Keratinocyte (primary cell): Measurements from ENCODE around the gene TARM1. TPM values are rescaled to one million over a fixed set of nuclear protein-coding genes. Genes with fewer than 3 reads are reported as not detected.

Experiments used
- DNase-seq: peaks from one replicate; pipeline ENCODE4 v3.0.0-alpha.2; 2011; ENCODE audit warnings: low read depth, missing footprints, low spot score
- FAIRE-seq: peaks from 2 replicates; lab custom pipeline; 2011; peaks lifted over from hg19 to GRCh38; lab: Jason Lieb, UNC
- H2AFZ ChIP-seq: 2 replicates; pipeline ENCODE4 v1.6.0; 2012; ENCODE audit warnings: low read length, control low read depth, inconsistent platforms; ENCODE audit not compliant: control insufficient read depth
- H3K27ac ChIP-seq: 2 replicates; pipeline ENCODE4 v1.5.1; 2011; ENCODE audit warnings: low read length; ENCODE audit not compliant: control insufficient read depth, insufficient read depth
- H3K27me3 ChIP-seq: 3 replicates; pipeline ENCODE4 v1.6.0; 2011; ENCODE audit warnings: low read length; ENCODE audit not compliant: control insufficient read depth, insufficient read depth; ENCODE audit errors: extremely low read depth
- H3K36me3 ChIP-seq, 2 experiments: 2 replicates in 1 of 2; 3 replicates in 1 of 2; pipeline ENCODE4 v1.5.1; 2011; ENCODE audit warnings: low read length in 2 of 2, mild to moderate bottlenecking in 1 of 2; ENCODE audit not compliant: control insufficient read depth in 2 of 2, insufficient read depth in 2 of 2; ENCODE audit errors: extremely low read depth in 1 of 2
- H3K4me1 ChIP-seq: 3 replicates; pipeline ENCODE4 v1.5.1; 2011; ENCODE audit warnings: low read length; ENCODE audit not compliant: control insufficient read depth, insufficient read depth; ENCODE audit errors: extremely low read depth
- H3K4me2 ChIP-seq: 3 replicates; pipeline ENCODE4 v1.6.0; 2011; ENCODE audit warnings: low read depth, low read length; ENCODE audit not compliant: control insufficient read depth, insufficient read depth; ENCODE audit errors: extremely low read depth
- H3K4me3 ChIP-seq, 3 experiments: fragments of 200-600 bp in 1 of 3; sonication (generic) in 1 of 3; 2 replicates in 2 of 3; 3 replicates in 1 of 3; pipeline ENCODE4 v1.5.1; 2011 to 2016; ENCODE audit warnings: low read length in 3 of 3, mild to moderate bottlenecking in 3 of 3, control low read depth in 2 of 3, inconsistent platforms in 1 of 3, low read depth in 1 of 3, mixed read lengths in 1 of 3, mixed run types in 1 of 3, moderate library complexity in 1 of 3; ENCODE audit not compliant: control insufficient read depth in 2 of 3, insufficient read depth in 2 of 3; ENCODE audit errors: extremely low read depth in 1 of 3
- H3K79me2 ChIP-seq: 2 replicates; pipeline ENCODE4 v1.6.0; 2012; ENCODE audit warnings: low read length; ENCODE audit not compliant: control insufficient read depth, insufficient read depth
- H3K9ac ChIP-seq: 3 replicates; pipeline ENCODE4 v1.6.0; 2011; ENCODE audit warnings: low read length; ENCODE audit not compliant: control insufficient read depth, insufficient read depth; ENCODE audit errors: extremely low read depth
- H3K9me1 ChIP-seq: 3 replicates; pipeline ENCODE4 v1.6.0; 2011; ENCODE audit warnings: low read length; ENCODE audit not compliant: control insufficient read depth, insufficient read depth; ENCODE audit errors: extremely low read depth
- H3K9me3 ChIP-seq: 2 replicates; pipeline ENCODE4 v1.5.1; 2012; ENCODE audit warnings: low read depth, low read length; ENCODE audit not compliant: control insufficient read depth
- H4K20me1 ChIP-seq: 3 replicates; pipeline ENCODE4 v1.6.0; 2011; ENCODE audit warnings: low read length; ENCODE audit not compliant: control insufficient read depth, insufficient read depth; ENCODE audit errors: extremely low read depth
- EZH2 ChIP-seq: IDR thresholded peaks from one replicate; pipeline ENCODE4 v1.6.1; 2012; ENCODE audit warnings: inconsistent platforms, mild to moderate bottlenecking, low read length, moderate library complexity
- dilution Hi-C: fragments of 300-500 bp; cut with MboI; formaldehyde crosslinking; loops from one replicate; pipeline ENCODE4 v1.7.0; 2020; ENCODE audit warnings: low sequenced_read_pairs; ENCODE audit not compliant: extremely low pct_ligation_motif_present
- polyA plus RNA-seq, 5 experiments: library from polyadenylated mRNA; depleted of rRNA in 3 of 5; stranded (reverse) in 3 of 5; stranded (forward) in 1 of 5; unstranded in 1 of 5; fragments of >200 nt; gene quantifications; 1 replicate in 1 of 5; 2 replicates in 3 of 5; 3 replicates in 1 of 5; pipeline versions ENCODE4 v1.2.1 to v1.2.3, GENCODE V29; 2011 to 2012; ENCODE audit warnings: missing spikeins in 2 of 5, low read depth in 1 of 5, low replicate concordance in 1 of 5
- TF ChIP-seq, protein P1 (sequence below), 3 experiments: IDR thresholded peaks in 1 of 3; conservative IDR thresholded peaks in 1 of 3; optimal IDR thresholded peaks in 1 of 3; 2 replicates in 2 of 3; 3 replicates in 1 of 3; pipeline versions ENCODE3 to v1.5.1; 2011; ENCODE audit warnings: low read length in 3 of 3, mild to moderate bottlenecking in 3 of 3, moderate library complexity in 2 of 3, control low read depth in 1 of 3, inconsistent platforms in 1 of 3; ENCODE audit not compliant: insufficient read depth in 2 of 3; ENCODE audit errors: extremely low read depth in 1 of 3

TARM1 gene
- polyA plus RNA-seq, 1 donor (not counting 4 experiments of a cell fraction or from before 2014, with no cell fraction given) = not detected

DNA sequence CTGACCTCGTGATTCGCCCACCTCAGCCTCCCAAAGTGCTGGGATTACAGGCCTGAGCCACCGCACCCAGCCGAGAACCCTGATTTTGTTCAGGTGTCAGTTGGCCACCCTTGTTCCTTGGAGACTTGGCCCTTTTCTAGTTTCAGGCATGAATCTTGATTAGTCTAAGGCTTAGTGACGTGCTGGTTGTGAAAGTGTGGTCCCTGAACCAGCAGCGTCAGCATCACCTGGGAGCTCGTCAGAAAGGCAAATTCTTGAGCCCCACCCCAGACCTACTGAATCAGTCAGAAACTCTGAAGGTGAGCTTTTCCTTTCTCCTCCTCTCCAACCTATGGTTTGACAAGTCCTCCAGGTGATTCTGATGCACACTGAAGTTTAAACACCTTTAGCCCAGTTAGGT lies 54.5 kb downstream of the TARM1 start:
- TF ChIP-seq, protein P1, sequence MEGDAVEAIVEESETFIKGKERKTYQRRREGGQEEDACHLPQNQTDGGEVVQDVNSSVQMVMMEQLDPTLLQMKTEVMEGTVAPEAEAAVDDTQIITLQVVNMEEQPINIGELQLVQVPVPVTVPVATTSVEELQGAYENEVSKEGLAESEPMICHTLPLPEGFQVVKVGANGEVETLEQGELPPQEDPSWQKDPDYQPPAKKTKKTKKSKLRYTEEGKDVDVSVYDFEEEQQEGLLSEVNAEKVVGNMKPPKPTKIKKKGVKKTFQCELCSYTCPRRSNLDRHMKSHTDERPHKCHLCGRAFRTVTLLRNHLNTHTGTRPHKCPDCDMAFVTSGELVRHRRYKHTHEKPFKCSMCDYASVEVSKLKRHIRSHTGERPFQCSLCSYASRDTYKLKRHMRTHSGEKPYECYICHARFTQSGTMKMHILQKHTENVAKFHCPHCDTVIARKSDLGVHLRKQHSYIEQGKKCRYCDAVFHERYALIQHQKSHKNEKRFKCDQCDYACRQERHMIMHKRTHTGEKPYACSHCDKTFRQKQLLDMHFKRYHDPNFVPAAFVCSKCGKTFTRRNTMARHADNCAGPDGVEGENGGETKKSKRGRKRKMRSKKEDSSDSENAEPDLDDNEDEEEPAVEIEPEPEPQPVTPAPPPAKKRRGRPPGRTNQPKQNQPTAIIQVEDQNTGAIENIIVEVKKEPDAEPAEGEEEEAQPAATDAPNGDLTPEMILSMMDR (optimal IDR thresholded peaks at IDR 0.05 in 1 of 3, IDR thresholded peaks at IDR 0.05 in 1 of 3, conservative IDR thresholded peaks at IDR 0.05 in 1 of 3; ENCODE audit: extremely low read depth in 1 of 3, insufficient read depth in 2 of 3, low read length in 3 of 3) = no peak
- no peak for DNase-seq
- Histone ChIP-seq H3K79me2 (no peaks in the 10 kb centered on the region), H2AFZ (no peak overlapping the region), H3K9ac (no peak overlapping the region), H4K20me1 (no peaks in the 10 kb centered on the region), H3K27me3 (no peaks in the 10 kb centered on the region), H3K4me2 (no peak overlapping the region), H3K4me3 (no peak overlapping the region), H3K36me3 (no peaks in the 10 kb centered on the region), H3K9me1 (no peaks in the 10 kb centered on the region), H3K9me3 (no peaks in the 10 kb centered on the region), H3K27ac (no peak overlapping the region), H3K4me1 (no peaks in the 10 kb centered on the region)
- dilution Hi-C loops = loop anchor here (25.0 kb wide), 1 partner anchor 89 kb away; no protein-coding TSS in a partner anchor
- FAIRE-seq = no peak

DNA sequence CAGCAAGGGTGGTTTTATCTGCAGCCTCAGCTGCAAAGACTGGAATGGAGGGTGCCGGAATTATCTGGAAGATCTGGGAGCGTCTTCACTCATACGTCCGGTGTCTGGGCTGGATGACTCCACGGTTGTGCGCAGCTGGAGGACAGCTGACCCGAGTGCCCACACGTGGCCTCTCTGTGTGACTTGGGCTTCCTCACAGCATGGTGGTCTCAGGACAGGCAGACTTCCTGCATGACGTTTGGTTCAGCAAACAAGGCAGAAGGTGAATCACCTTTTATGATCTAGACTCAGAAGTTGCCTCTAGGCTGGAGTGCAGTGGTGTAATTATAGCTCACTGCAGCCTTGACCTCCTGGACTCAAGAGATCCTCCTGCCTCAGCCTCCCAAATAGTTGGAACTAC lies 56.5 kb downstream of the TARM1 start:
- dilution Hi-C loops = loop anchor here (25.0 kb wide), 1 partner anchor 87 kb away; no protein-coding TSS in a partner anchor

More for the DNA sequence above, 56.5 kb downstream of the TARM1 start:
- Histone ChIP-seq H3K36me3 (no peaks in the 10 kb centered on the region), H3K9me1 (no peaks in the 10 kb centered on the region), H3K27me3 (no peaks in the 10 kb centered on the region), H3K4me1 (no peaks in the 10 kb centered on the region), H2AFZ (no peak overlapping the region), H3K9me3 (no peaks in the 10 kb centered on the region), H3K4me3 (no peak overlapping the region), H3K79me2 (no peaks in the 10 kb centered on the region), H3K27ac (no peak overlapping the region), H3K9ac (no peak overlapping the region), H3K4me2 (no peak overlapping the region), H4K20me1 (no peaks in the 10 kb centered on the region)
- no peak for FAIRE-seq
- DNase-seq = no peak
- TF ChIP-seq EZH2 = no peak
- TF ChIP-seq, protein P1 (optimal IDR thresholded peaks at IDR 0.05 in 1 of 3, IDR thresholded peaks at IDR 0.05 in 1 of 3, conservative IDR thresholded peaks at IDR 0.05 in 1 of 3; ENCODE audit: extremely low read depth in 1 of 3, insufficient read depth in 2 of 3, low read length in 3 of 3) = no peak
